ENCODE measurements around the gene DYRK2.

- TF ChIP-seq CTCF (IDR thresholded peaks at IDR 0.05), result no peak
- TF ChIP-seq POLR2A (IDR thresholded peaks at IDR 0.05), result no peak
- no peak for TF ChIP-seq POLR2AphosphoS5 (IDR thresholded peaks at IDR 0.05)
Measured at GRCh38 chr12:67626156-67626555, 22.4 kb upstream of the DYRK2 start.

Measured in transverse colon (tissue), 4 donors.